Measurements from ENCODE around the gene PHACTR1.

PHACTR1 gene

GRCh38 chr6:13089296-13089994 is 372.9 kb downstream of the PHACTR1 start:
- TF ChIP-seq REST (IDR thresholded peaks at IDR 0.05; ENCODE audit: low read depth) (no peak), YY1 (IDR thresholded peaks at IDR 0.05; ENCODE audit: low read depth) (no peak), ZBTB7A (IDR thresholded peaks at IDR 0.05; ENCODE audit: low read depth) (no peak), USF1 (IDR thresholded peaks at IDR 0.05) (no peak), NFIC (IDR thresholded peaks at IDR 0.05) (no peak), TCF12 (IDR thresholded peaks at IDR 0.05; ENCODE audit: low read depth) (no peak), TAF1 (IDR thresholded peaks at IDR 0.05; ENCODE audit: low read depth) (no peak), FOXM1 (IDR thresholded peaks at IDR 0.05; ENCODE audit: borderline replicate concordance, low read depth) (no peak), EGR1 (IDR thresholded peaks at IDR 0.05) (no peak), EP300 (IDR thresholded peaks at IDR 0.05; ENCODE audit: borderline replicate concordance) (no peak), MAX (IDR thresholded peaks at IDR 0.05) (no peak), RAD21 (IDR thresholded peaks at IDR 0.05; ENCODE audit: low read depth) (no peak), CREB1 (IDR thresholded peaks at IDR 0.05; ENCODE audit: low read depth) (no peak)

GRCh38 chr6:13091192-13091591 is 374.6 kb downstream of the PHACTR1 start:
- TF ChIP-seq RAD21 (IDR thresholded peaks at IDR 0.05; ENCODE audit: low read depth) (no peak), MAX (IDR thresholded peaks at IDR 0.05) (no peak), TCF12 (IDR thresholded peaks at IDR 0.05; ENCODE audit: low read depth) (no peak), CREB1 (IDR thresholded peaks at IDR 0.05; ENCODE audit: low read depth) (no peak), ZBTB7A (IDR thresholded peaks at IDR 0.05; ENCODE audit: low read depth) (no peak), YY1 (IDR thresholded peaks at IDR 0.05; ENCODE audit: low read depth) (no peak), TEAD4 (IDR thresholded peaks at IDR 0.05) (no peak), USF1 (IDR thresholded peaks at IDR 0.05) (no peak), NFIC (IDR thresholded peaks at IDR 0.05) (no peak), REST (IDR thresholded peaks at IDR 0.05; ENCODE audit: low read depth) (no peak), FOXM1 (IDR thresholded peaks at IDR 0.05; ENCODE audit: borderline replicate concordance, low read depth) (no peak), TAF1 (IDR thresholded peaks at IDR 0.05; ENCODE audit: low read depth) (no peak), CEBPB (IDR thresholded peaks at IDR 0.05) (no peak), EP300 (IDR thresholded peaks at IDR 0.05; ENCODE audit: borderline replicate concordance) (no peak)

- no peak for TF ChIP-seq MAX (IDR thresholded peaks at IDR 0.05)
- TF ChIP-seq CREB1 (IDR thresholded peaks at IDR 0.05; ENCODE audit: low read depth): no peak
Observed at GRCh38 chr6:13094781-13095425, 378.3 kb downstream of the PHACTR1 start.

GRCh38 chr6:13096084-13096483 is 379.5 kb downstream of the PHACTR1 start:
- TF ChIP-seq NFIC (IDR thresholded peaks at IDR 0.05) (no peak), CEBPB (IDR thresholded peaks at IDR 0.05) (no peak), EP300 (IDR thresholded peaks at IDR 0.05; ENCODE audit: borderline replicate concordance) (no peak), TEAD4 (IDR thresholded peaks at IDR 0.05) (no peak), REST (IDR thresholded peaks at IDR 0.05; ENCODE audit: low read depth) (no peak), FOXM1 (IDR thresholded peaks at IDR 0.05; ENCODE audit: borderline replicate concordance, low read depth) (no peak), YY1 (IDR thresholded peaks at IDR 0.05; ENCODE audit: low read depth) (no peak), USF1 (IDR thresholded peaks at IDR 0.05) (no peak), CREB1 (IDR thresholded peaks at IDR 0.05; ENCODE audit: low read depth) (no peak), TCF12 (IDR thresholded peaks at IDR 0.05; ENCODE audit: low read depth) (no peak), TAF1 (IDR thresholded peaks at IDR 0.05; ENCODE audit: low read depth) (no peak), MAX (IDR thresholded peaks at IDR 0.05) (no peak)

All from Ishikawa (cell line).